Endodermal cell (in vitro differentiated cells): Measurements from ENCODE around the gene RHOXF2B. TPM values are rescaled to one million over a fixed set of nuclear protein-coding genes. Genes with fewer than 3 reads are reported as not detected.
"Not testable (repeated sequence)": the region's sequence is repeated elsewhere in the genome, so short reads cannot be mapped to it uniquely, and the experiment has no call there.

Source experiments
- DNase-seq: peaks from one replicate; pipeline ENCODE4 v3.0.0-alpha.2; 2017
- H3K27ac ChIP-seq: 2 replicates; pipeline ENCODE4 v1.5.1; 2013; ENCODE audit warnings: mild to moderate bottlenecking, low read depth, low read length, moderate library complexity
- H3K27me3 ChIP-seq: 2 replicates; pipeline ENCODE4 v1.6.1; 2013; ENCODE audit warnings: mild to moderate bottlenecking, low read length, moderate library complexity; ENCODE audit not compliant: insufficient read depth, control insufficient read depth, poor library complexity, severe bottlenecking
- H3K36me3 ChIP-seq: 2 replicates; pipeline ENCODE4 v1.7.0; 2013; ENCODE audit warnings: mild to moderate bottlenecking, low read length, moderate library complexity; ENCODE audit not compliant: control insufficient read depth, insufficient read depth
- H3K4me1 ChIP-seq: one replicate; pipeline ENCODE4 v1.7.0; 2013; ENCODE audit warnings: low read length; ENCODE audit not compliant: control insufficient read depth, insufficient read depth
- H3K4me3 ChIP-seq: 2 replicates; pipeline ENCODE4 v1.5.1; 2013; ENCODE audit warnings: mild to moderate bottlenecking, low read length, moderate library complexity
- H3K9ac ChIP-seq: 2 replicates; pipeline ENCODE4 v1.6.1; 2013; ENCODE audit warnings: mild to moderate bottlenecking, low read length, moderate library complexity; ENCODE audit not compliant: poor library complexity, severe bottlenecking; ENCODE audit errors: extremely low read depth
- H3K9me3 ChIP-seq: 2 replicates; pipeline ENCODE4 v1.6.1; 2013; ENCODE audit warnings: mild to moderate bottlenecking, low read length, moderate library complexity; ENCODE audit not compliant: control insufficient read depth
- H3K27ac Mint-ChIP-seq: 2 replicates; pipeline ENCODE4 v1.8.0; 2020; ENCODE audit warnings: mixed read lengths
- H3K27me3 Mint-ChIP-seq: 2 replicates; pipeline ENCODE4 v1.8.0; 2021; ENCODE audit warnings: mild to moderate bottlenecking, mixed read lengths; ENCODE audit not compliant: insufficient read depth
- H3K36me3 Mint-ChIP-seq: 2 replicates; pipeline ENCODE4 v1.8.0; 2020; ENCODE audit warnings: low read depth, mixed read lengths
- H3K4me1 Mint-ChIP-seq: 2 replicates; pipeline ENCODE4 v1.8.0; 2020; ENCODE audit warnings: mixed read lengths
- H3K4me3 Mint-ChIP-seq: 2 replicates; pipeline ENCODE4 v1.8.0; 2020; ENCODE audit warnings: mild to moderate bottlenecking, moderate library complexity, mixed read lengths
- H3K9me3 Mint-ChIP-seq: 2 replicates; pipeline ENCODE4 v1.8.0; 2020; ENCODE audit warnings: mild to moderate bottlenecking, mixed read lengths
- WGBS, 2 experiments: methylation state at CpG; one replicate each; pipeline versions ENCODE4 v1.1.5 to v1.1.7; 2013; ENCODE audit warnings: missing lambda C conversion rate in 2 of 2, mixed read lengths in 1 of 2; ENCODE audit not compliant: insufficient coverage in 1 of 2, insufficient read length in 1 of 2; 5-methylcytosine and 5-hydroxymethylcytosine counted together
- total RNA-seq, 2 donors: library from RNA; stranded (reverse); fragmentation: NEBNext Ultra II Directional in 1 of 2; extraction: Animal tissue kit (Norgen Biotek cat#: 25700) in 1 of 2; gene quantifications; 2 replicates in 1 of 2; 3 replicates in 1 of 2; pipeline ENCODE4 v1.2.1, GENCODE V29; 2021
- TF ChIP-seq, protein P1 (sequence below): fragments of 200-600 bp; sonication (generic); conservative IDR thresholded peaks from 2 replicates; pipeline ENCODE4 v1.5.0; 2021; ENCODE audit warnings: antibody characterized with exemption, mild to moderate bottlenecking

The RHOXF2B gene
- total RNA-seq, 2 donors from 2014 or later: not detected

- no peak for DNase-seq
These were observed 38.0 kb upstream of the RHOXF2B start, which contains the start of gene RHOXF1 for GRCh38 chrX:120115438-120115963. Gene RHOXF1, minus strand, starts transcription at chrX:120115913. Its CDS starts 51 bp downstream, at chrX:120115862.

DNA sequence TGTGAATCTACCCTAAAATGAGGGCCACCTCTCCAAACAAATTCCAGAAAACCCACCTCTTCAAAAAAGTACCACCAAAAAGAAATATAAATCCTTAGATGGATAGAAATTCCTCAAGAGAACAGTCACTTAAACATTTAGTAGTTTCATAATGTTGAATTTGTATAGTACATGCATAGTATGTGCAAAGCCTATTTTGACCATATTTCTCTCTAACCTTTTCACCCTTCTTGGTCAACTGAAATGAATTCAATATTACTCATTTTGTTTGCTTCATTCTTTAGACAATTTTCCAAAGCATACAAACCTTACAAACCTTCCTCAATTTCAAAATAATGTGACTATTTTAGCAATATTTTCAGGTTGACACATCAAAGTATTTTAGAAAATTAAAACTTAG lies 34.1 kb upstream of the RHOXF2B start:
- no peak for DNase-seq
- Mint-ChIP-seq H3K27me3 (no peaks in the 10 kb centered on the region), H3K36me3 (peaks cover 5% of the 10 kb centered on the region), H3K27ac (no peak overlapping the region), H3K4me3 (no peak overlapping the region), H3K4me1 (no peaks in the 10 kb centered on the region), H3K9me3 (peaks cover 56% of the 10 kb centered on the region)
- H3K27ac ChIP-seq: no peak overlapping the region
- no peaks in the 10 kb centered on the region for H3K27me3 ChIP-seq
- TF ChIP-seq, protein P1, sequence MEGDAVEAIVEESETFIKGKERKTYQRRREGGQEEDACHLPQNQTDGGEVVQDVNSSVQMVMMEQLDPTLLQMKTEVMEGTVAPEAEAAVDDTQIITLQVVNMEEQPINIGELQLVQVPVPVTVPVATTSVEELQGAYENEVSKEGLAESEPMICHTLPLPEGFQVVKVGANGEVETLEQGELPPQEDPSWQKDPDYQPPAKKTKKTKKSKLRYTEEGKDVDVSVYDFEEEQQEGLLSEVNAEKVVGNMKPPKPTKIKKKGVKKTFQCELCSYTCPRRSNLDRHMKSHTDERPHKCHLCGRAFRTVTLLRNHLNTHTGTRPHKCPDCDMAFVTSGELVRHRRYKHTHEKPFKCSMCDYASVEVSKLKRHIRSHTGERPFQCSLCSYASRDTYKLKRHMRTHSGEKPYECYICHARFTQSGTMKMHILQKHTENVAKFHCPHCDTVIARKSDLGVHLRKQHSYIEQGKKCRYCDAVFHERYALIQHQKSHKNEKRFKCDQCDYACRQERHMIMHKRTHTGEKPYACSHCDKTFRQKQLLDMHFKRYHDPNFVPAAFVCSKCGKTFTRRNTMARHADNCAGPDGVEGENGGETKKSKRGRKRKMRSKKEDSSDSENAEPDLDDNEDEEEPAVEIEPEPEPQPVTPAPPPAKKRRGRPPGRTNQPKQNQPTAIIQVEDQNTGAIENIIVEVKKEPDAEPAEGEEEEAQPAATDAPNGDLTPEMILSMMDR: no peak
- no peaks in the 10 kb centered on the region for H3K9me3 ChIP-seq
- no peak overlapping the region for H3K9ac ChIP-seq
- H3K4me1 ChIP-seq: no peaks in the 10 kb centered on the region
- no peak overlapping the region for H3K4me3 ChIP-seq
- H3K36me3 ChIP-seq: no peaks in the 10 kb centered on the region

More at GRCh38 chrX:120115438-120115963, 38.0 kb upstream of the RHOXF2B start, which contains the start of gene RHOXF1:
- Mint-ChIP-seq H3K9me3 (peaks cover 46% of the 10 kb centered on the region), H3K27ac (no peak within 1 kb of the TSS), H3K4me1 (peaks cover 8% of the 10 kb centered on the region), H3K27me3 (no peaks in the 10 kb centered on the region), H3K4me3 (no peak within 1 kb of the TSS), H3K36me3 (no peaks in the 10 kb centered on the region)
- H3K27ac ChIP-seq: no peak within 1 kb of the TSS
- H3K9ac ChIP-seq: no peak within 1 kb of the TSS
- no peaks in the 10 kb centered on the region for H3K4me1 ChIP-seq
- no peaks in the 10 kb centered on the region for H3K27me3 ChIP-seq
- TF ChIP-seq, protein P1: no peak
- H3K4me3 ChIP-seq: no peak within 1 kb of the TSS
- 80 to 96% methylated on average over 1 to 35 of the region's 35 CpGs for WGBS, 2 experiments
- H3K36me3 ChIP-seq: no peaks in the 10 kb centered on the region
- H3K9me3 ChIP-seq: no peaks in the 10 kb centered on the region

- Histone ChIP-seq H3K27me3 (no peaks in the 10 kb centered on the region), H3K27ac (no peak overlapping the region), H3K4me3 (no peak overlapping the region), H3K9me3 (no peaks in the 10 kb centered on the region), H3K4me1 (no peaks in the 10 kb centered on the region), H3K9ac (no peak overlapping the region), H3K36me3 (no peaks in the 10 kb centered on the region)
- no peak overlapping the region for H3K4me3 Mint-ChIP-seq
- H3K36me3 Mint-ChIP-seq: peaks cover 5% of the 10 kb centered on the region
- H3K9me3 Mint-ChIP-seq: peaks cover 70% of the 10 kb centered on the region
- 100% methylated on average over 1 of the region's 1 CpG; no CpG with 5 or more reads in 1 of the 2 experiments for WGBS, 2 experiments
- no peaks in the 10 kb centered on the region for H3K4me1 Mint-ChIP-seq
- TF ChIP-seq, protein P1: no peak
- H3K27me3 Mint-ChIP-seq: no peaks in the 10 kb centered on the region
- H3K27ac Mint-ChIP-seq: no peak overlapping the region
- no peak for DNase-seq
These were observed 31.9 kb upstream of the RHOXF2B start for GRCh38 chrX:120109378-120109777.

DNA sequence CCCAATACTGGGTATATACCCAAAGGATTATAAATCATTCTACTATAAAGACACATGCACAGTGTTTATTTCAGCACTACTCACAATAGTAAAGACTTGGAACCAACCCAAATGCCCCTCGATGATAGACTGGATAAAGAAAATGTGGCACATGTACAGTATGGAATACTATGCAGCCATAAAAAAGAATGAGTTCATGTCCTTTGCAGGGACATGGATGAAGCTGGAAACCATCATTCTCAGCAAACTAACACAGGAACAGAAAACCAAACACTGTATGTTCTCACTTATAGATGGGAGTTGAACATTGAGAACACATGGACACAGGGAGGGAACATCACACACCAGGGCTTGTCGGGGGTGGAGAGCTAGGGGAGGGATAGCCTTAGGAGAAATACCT lies 27.2 kb upstream of the RHOXF2B start:
- H3K36me3 ChIP-seq, H3K27me3 Mint-ChIP-seq: not testable (repeated sequence)

GRCh38 chrX:120101057-120101456 lies 23.6 kb upstream of the RHOXF2B start:
- H3K27ac ChIP-seq, H3K9ac ChIP-seq, H3K27ac Mint-ChIP-seq, H3K4me1 Mint-ChIP-seq, H3K9me3 ChIP-seq, H3K4me3 ChIP-seq, DNase-seq, H3K36me3 ChIP-seq, H3K27me3 Mint-ChIP-seq, H3K4me3 Mint-ChIP-seq, H3K27me3 ChIP-seq, H3K4me1 ChIP-seq, H3K36me3 Mint-ChIP-seq: not testable (repeated sequence)
- peaks cover 88% of the 10 kb centered on the region for H3K9me3 Mint-ChIP-seq
- WGBS, 2 experiments: 90% methylated on average over 1 of the region's 2 CpGs; no CpG with 5 or more reads in 1 of the 2 experiments

More for the DNA sequence above, 27.2 kb upstream of the RHOXF2B start:
- not testable (repeated sequence) for H3K27ac ChIP-seq, H3K4me3 Mint-ChIP-seq, H3K36me3 Mint-ChIP-seq, H3K4me1 ChIP-seq, DNase-seq, H3K4me1 Mint-ChIP-seq, H3K27me3 ChIP-seq, H3K9ac ChIP-seq, H3K4me3 ChIP-seq, H3K27ac Mint-ChIP-seq, H3K9me3 ChIP-seq
- H3K9me3 Mint-ChIP-seq: peaks cover 90% of the 10 kb centered on the region
- WGBS, 2 experiments: 83% methylated on average over 2 of the region's 2 CpGs; no CpG with 5 or more reads in 1 of the 2 experiments
